HepG2 (cell line): Measurements from ENCODE around the gene KIF22. TPM values are rescaled to one million over a fixed set of nuclear protein-coding genes. Genes with fewer than 3 reads are reported as not detected.

Experiments
- AKAP8 ChIP-seq: sonication (generic); formaldehyde crosslinking; IDR thresholded peaks from 2 replicates; pipeline ENCODE4 v1.5.1; 2020; ENCODE audit warnings: mild to moderate bottlenecking, missing genetic modification reagents
- BCLAF1 ChIP-seq: fragments of 450-650 bp; IDR thresholded peaks from 2 replicates; pipeline ENCODE4 v1.6.1; 2017; ENCODE audit warnings: mild to moderate bottlenecking
- GABPB1 ChIP-seq: IDR thresholded peaks from 2 replicates; pipeline ENCODE4 v1.6.1; 2016; ENCODE audit warnings: mild to moderate bottlenecking, missing genetic modification reagents, moderate library complexity, missing compliant biosample characterization
- GTF2F1 ChIP-seq: fragments of 150-350 bp; IDR thresholded peaks from 2 replicates; pipeline ENCODE4 v1.6.1; 2014; ENCODE audit warnings: low read length
- KDM5A ChIP-seq: fragments of 200-600 bp; sonication (generic); IDR thresholded peaks from 2 replicates; pipeline ENCODE4 v1.7.0; 2018; ENCODE audit warnings: antibody characterized with exemption, mild to moderate bottlenecking, low read length, borderline replicate concordance
- KLF16 ChIP-seq, 2 experiments: sonication (generic) in 1 of 2; formaldehyde crosslinking in 1 of 2; IDR thresholded peaks; 2 replicates each; pipeline versions ENCODE4 v1.6.1 to v1.8.0; 2016 to 2023; ENCODE audit warnings: missing genetic modification reagents in 2 of 2, missing compliant biosample characterization in 1 of 2
- NCOR1 ChIP-seq: fragments of 200-600 bp; sonication (generic); IDR thresholded peaks from 2 replicates; pipeline ENCODE4 v1.7.0; 2017; ENCODE audit warnings: antibody characterized with exemption, low read length, borderline replicate concordance
- NFE2L1 ChIP-seq: sonication (generic); formaldehyde crosslinking; IDR thresholded peaks from 2 replicates; pipeline ENCODE4 v1.4.0; 2020; ENCODE audit warnings: missing genetic modification reagents, mild to moderate bottlenecking, borderline replicate concordance
- PHF5A ChIP-seq: IDR thresholded peaks from one replicate; pipeline ENCODE4 v1.6.1; 2018; ENCODE audit warnings: low read depth, missing genetic modification reagents; ENCODE audit not compliant: unreplicated experiment
- PHF8 ChIP-seq: sonication (generic); formaldehyde crosslinking; IDR thresholded peaks from 2 replicates; pipeline ENCODE4 v1.5.0; 2020; ENCODE audit warnings: missing genetic modification reagents
- PREB ChIP-seq: sonication (generic); formaldehyde crosslinking; IDR thresholded peaks from 2 replicates; pipeline ENCODE4 v1.4.0; 2020; ENCODE audit warnings: missing genetic modification reagents
- RARG ChIP-seq: sonication (generic); formaldehyde crosslinking; IDR thresholded peaks from 2 replicates; pipeline ENCODE4 v1.4.0; 2020; ENCODE audit warnings: low read depth, mild to moderate bottlenecking, missing genetic modification reagents
- RXRB ChIP-seq: IDR thresholded peaks from 2 replicates; pipeline ENCODE4 v1.6.1; 2016; ENCODE audit warnings: borderline replicate concordance, missing genetic modification reagents, missing compliant biosample characterization
- SNAPC5 ChIP-seq: sonication (generic); formaldehyde crosslinking; IDR thresholded peaks from 2 replicates; pipeline ENCODE4 v1.8.1; 2023; ENCODE audit warnings: mild to moderate bottlenecking, missing genetic modification reagents, borderline replicate concordance
- ZGPAT ChIP-seq: IDR thresholded peaks from 2 replicates; pipeline ENCODE4 v1.6.1; 2016; ENCODE audit warnings: mild to moderate bottlenecking
- ZNF280D ChIP-seq: sonication (generic); formaldehyde crosslinking; IDR thresholded peaks from 2 replicates; pipeline ENCODE4 v1.5.1; 2020; ENCODE audit warnings: mild to moderate bottlenecking, missing genetic modification reagents
- ZNF326 ChIP-seq: sonication (generic); formaldehyde crosslinking; IDR thresholded peaks from 2 replicates; pipeline ENCODE4 v1.4.0; 2020; ENCODE audit warnings: missing genetic modification reagents, borderline replicate concordance
- ZNF773 ChIP-seq: sonication (generic); formaldehyde crosslinking; IDR thresholded peaks from 2 replicates; pipeline ENCODE4 v1.4.0; 2020; ENCODE audit warnings: missing genetic modification reagents, borderline replicate concordance
- ZSCAN9 ChIP-seq: IDR thresholded peaks from 2 replicates; pipeline ENCODE4 v1.6.1; 2016; ENCODE audit warnings: borderline replicate concordance
- polyA plus RNA-seq, 8 experiments: library from polyadenylated mRNA; depleted of rRNA in 3 of 8; stranded (reverse) in 7 of 8; unstranded in 1 of 8; fragments of >200 nt; fragmentation: Illumina TruSeq in 4 of 8; extraction: Trizol in 4 of 8; gene quantifications; 2 replicates each; pipeline versions ENCODE4 v1.2.1 to v1.2.3, GENCODE V29; 2011 to 2016; ENCODE audit warnings: low read depth in 4 of 8, missing spikeins in 1 of 8, mixed read lengths in 1 of 8; ENCODE audit not compliant: insufficient read depth in 1 of 8
- total RNA-seq, 5 experiments: library from RNA; depleted of rRNA; stranded (reverse); fragments of >200 nt; fragmentation: Illumina TruSeq; extraction: Trizol; gene quantifications; 2 replicates each; pipeline ENCODE4 v1.2.3, GENCODE V29; 2016; ENCODE audit warnings: low read depth in 1 of 5

The KIF22 gene
- total and polyA plus RNA-seq, 2 of the 13 experiments (the other 11 are each of a cell fraction or from before 2014, with no cell fraction given): 95.8 to 118 TPM

GRCh38 chr16:29805232-29806098 is 14.9 kb downstream of the KIF22 start (continued):
- TF ChIP-seq GTF2F1 (0 out of 2 replicates have a peak, but pooled peaks have one; percentile 15), NCOR1 (no peak; the same call in 1 of the 2 replicates), NFE2L1 (CRISPR knock-in tag) (peak; percentile 38; the same call in 1 of the 2 replicates), PHF8 (CRISPR knock-in tag) (peak; percentile 89), KDM5A (peak; percentile 97), RARG (no peak; the same call in 1 of the 2 replicates), KLF16 (CRISPR knock-in tag; IDR thresholded peaks at IDR 0.05) (peak in 1 of 2 experiments; percentile 100; a peak in 3 of 4 replicates), ZNF326 (CRISPR knock-in tag) (peak; percentile 93), PHF5A (CRISPR knock-in tag) (peak; percentile 99), PREB (CRISPR knock-in tag) (no peak), ZNF280D (peak; percentile 78; the same call in 1 of the 2 replicates), SNAPC5 (CRISPR knock-in tag) (peak; percentile 95; the same call in 1 of the 2 replicates), AKAP8 (CRISPR knock-in tag) (peak; percentile 100), ZNF773 (CRISPR knock-in tag) (peak; percentile 91), ZGPAT (CRISPR knock-in tag) (peak; percentile 99), GABPB1 (CRISPR knock-in tag) (peak; percentile 92), ZSCAN9 (peak; percentile 97), RXRB (CRISPR knock-in tag) (peak; percentile 88), BCLAF1 (no peak)
